NCI-H774 (cell line): Measurements from ENCODE around the gene PDX1.
"Not testable (repeated sequence)": the region's sequence is repeated elsewhere in the genome, so short reads cannot be mapped to it uniquely, and the experiment has no call there.

Source experiments
- DNase-seq: peaks from one replicate; lab custom pipeline; 2025; lab: John Stamatoyannopoulos, UW

The PDX1 gene

GRCh38 chr13:27956576-27957300 lies 36.9 kb downstream of the PDX1 start:
- DNase-seq = no peak

GRCh38 chr13:27959976-27960361 lies 40.2 kb downstream of the PDX1 start:
- DNase-seq = no peak

- peak; percentile 51 for DNase-seq
Measured at GRCh38 chr13:27960362-27961226, 40.8 kb downstream of the PDX1 start.

GRCh38 chr13:27961227-27962085 lies 41.7 kb downstream of the PDX1 start:
- no peak for DNase-seq

- no peak for DNase-seq
Measured at GRCh38 chr13:27962128-27962841, 42.5 kb downstream of the PDX1 start.

- no peak for DNase-seq
Measured at GRCh38 chr13:27962982-27963381, 43.2 kb downstream of the PDX1 start.

- DNase-seq = no peak
Measured at GRCh38 chr13:27963491-27963890, 43.7 kb downstream of the PDX1 start.

- DNase-seq = not testable (repeated sequence)
Measured at GRCh38 chr13:27964206-27964605, 44.4 kb downstream of the PDX1 start.

DNA sequence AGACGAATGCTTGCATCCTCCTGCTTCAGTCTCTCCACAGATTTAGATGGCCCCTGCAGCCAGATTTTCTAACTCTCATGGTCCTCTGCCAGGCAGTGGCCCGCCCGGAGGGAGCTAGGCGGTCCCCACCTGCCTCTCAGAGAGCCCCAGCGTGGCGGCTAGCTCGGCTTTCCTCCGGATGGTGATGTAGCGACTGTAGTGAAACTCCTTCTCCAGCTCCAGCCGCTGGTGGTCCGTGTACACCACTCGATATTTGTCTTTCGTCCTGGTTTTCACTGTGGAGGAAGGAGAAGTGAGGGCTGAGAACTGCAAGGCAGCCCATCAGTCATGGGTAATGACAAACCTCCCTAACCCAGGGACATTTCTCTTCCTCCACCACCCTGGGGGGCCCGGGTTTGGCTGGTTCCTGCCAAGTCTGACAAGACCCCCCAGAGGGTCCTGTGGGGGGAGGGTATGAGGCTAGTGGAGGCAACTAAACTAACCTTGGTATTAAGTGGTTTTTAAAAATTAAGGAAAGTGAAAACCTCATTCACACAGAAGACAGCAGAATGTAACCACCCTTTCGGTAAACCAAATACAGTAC lies 45.0 kb downstream of the PDX1 start:
- DNase-seq = no peak

DNA sequence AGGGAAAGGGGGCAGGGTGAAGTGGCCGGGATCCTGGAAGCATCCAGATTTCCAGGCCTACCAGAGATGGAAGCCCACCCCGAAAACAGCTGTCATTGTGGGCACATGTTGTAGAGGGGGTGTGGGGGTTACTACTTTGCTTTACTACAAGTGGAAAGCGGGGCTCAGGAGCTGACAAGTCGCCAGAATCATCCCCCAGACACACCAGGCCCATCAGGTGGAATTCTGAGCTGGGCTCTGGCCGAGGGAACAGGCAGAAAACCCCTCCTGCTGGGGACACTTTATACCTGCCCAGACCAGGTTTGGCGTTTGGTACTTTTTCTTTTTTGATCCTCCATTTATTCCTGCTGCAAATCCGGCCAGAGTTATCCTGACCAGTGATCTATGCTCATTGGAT lies 45.5 kb downstream of the PDX1 start:
- no peak for DNase-seq

GRCh38 chr13:27965740-27966640 lies 46.2 kb downstream of the PDX1 start:
- no peak for DNase-seq

- DNase-seq = no peak
Measured at GRCh38 chr13:27966641-27967202, 46.9 kb downstream of the PDX1 start.

- DNase-seq = no peak
Measured at GRCh38 chr13:27967203-27967735, 47.5 kb downstream of the PDX1 start.

- DNase-seq = no peak
Measured at GRCh38 chr13:27967736-27968315, 48.0 kb downstream of the PDX1 start.

GRCh38 chr13:27968316-27969081 lies 48.7 kb downstream of the PDX1 start:
- no peak for DNase-seq

- DNase-seq = peak; percentile 13
Measured at GRCh38 chr13:27969082-27969865, 49.5 kb downstream of the PDX1 start, which contains the start of gene CDX2. TSS of gene CDX2 (minus strand) at chr13:27969315. CDS start at chr13:27969006, 309 bp downstream.

GRCh38 chr13:27969866-27970229 lies 50.0 kb downstream of the PDX1 start:
- no peak for DNase-seq
